AG20443 (cell line): ENCODE results near the gene DENND1B.
"Not testable (repeated sequence)": the region's sequence is repeated elsewhere in the genome, so short reads cannot be mapped to it uniquely, and the experiment has no call there.

ENCODE experiments used
- DNase-seq: peaks from one replicate; pipeline ENCODE4 v3.0.0; 2012; ENCODE audit warnings: low spot score, mixed read lengths

The DENND1B gene

GRCh38 chr1:197744979-197745378 is 30.3 kb downstream of the DENND1B start:
- no peak for DNase-seq

- no peak for DNase-seq
Measured at GRCh38 chr1:197743578-197743977, 31.7 kb downstream of the DENND1B start.

- no peak for DNase-seq
Measured at GRCh38 chr1:197740992-197741391, 34.3 kb downstream of the DENND1B start.

- no peak for DNase-seq
Measured at GRCh38 chr1:197738927-197739326, 36.4 kb downstream of the DENND1B start.

DNA sequence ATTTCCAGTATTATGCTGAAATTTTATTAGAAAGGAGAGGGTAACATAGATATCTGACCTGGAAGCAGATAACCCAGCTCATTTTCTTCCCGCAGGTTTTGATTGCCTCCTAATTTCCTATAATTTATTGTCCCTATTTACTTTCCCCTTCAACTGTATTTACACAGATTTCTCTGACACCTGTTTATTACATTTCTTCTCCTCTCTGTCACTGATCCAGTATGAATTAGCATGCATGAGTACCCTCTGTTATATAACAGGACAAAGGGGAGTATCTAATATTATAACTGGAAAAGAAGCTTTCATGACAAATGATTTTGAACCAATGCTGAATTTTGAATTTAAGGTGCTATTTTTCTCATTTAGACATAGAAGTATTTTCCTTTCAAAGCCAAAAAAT is 37.4 kb downstream of the DENND1B start:
- DNase-seq: no peak

DNA sequence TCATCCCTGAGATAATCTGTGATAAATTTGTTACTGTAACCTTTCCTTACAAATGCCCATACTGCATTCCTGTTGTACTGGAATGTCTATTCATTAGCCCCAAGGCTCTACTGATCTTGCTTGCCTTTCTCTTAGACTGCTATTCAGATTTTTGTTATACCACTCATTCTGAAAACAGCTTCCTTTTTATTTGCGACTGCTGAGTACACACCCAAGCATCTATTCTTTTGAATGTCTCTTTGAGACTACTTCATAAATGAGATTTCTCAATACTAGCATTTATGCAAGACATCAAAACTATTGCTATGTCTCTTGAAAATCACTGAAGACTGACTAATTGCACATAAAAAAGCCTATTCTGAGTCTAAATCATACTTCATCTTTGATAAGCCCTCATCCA is 38.6 kb downstream of the DENND1B start:
- peak; percentile 85 for DNase-seq

GRCh38 chr1:197735461-197735860 is 39.8 kb downstream of the DENND1B start:
- DNase-seq: no peak

DNA sequence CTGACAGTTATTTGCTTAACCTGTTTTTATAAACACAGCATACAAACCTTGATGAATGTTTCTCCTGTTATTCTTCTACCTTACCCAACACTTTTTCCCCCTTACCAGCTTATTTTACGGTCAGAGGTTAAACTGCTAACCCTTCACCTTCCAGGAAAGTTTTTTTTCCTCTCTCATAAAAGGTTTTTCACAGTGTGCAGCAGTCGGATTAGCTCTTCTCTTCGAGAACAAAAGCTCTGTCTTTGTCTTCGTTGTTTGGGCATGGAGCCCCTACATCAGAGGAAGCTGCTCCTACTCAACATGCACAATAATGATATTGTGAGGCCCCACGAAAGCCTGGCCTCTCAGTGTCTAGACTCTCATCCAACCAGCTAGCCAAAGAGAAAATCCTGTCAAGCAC is 42.0 kb downstream of the DENND1B start:
- no peak for DNase-seq

GRCh38 chr1:197732187-197732586 is 43.1 kb downstream of the DENND1B start:
- DNase-seq: no peak

DNA sequence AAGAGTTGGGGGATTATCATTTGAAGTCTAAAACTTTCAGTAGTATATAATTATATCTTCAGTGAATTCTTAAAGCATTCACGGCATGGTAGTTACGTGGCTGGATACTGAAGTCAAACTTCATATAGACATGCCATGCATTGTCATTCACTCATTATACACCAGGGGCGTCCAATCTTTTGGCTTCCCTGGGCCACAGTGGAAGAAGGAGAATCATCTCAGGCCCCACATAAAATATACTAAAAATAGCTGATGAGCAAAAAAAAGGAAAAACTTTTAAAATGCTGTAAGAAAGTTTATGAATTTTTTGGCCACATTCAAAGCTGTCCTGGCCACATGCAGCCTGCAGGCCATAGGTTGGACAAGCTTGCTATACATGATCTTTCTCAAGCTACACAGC is 43.8 kb downstream of the DENND1B start:
- no peak for DNase-seq

GRCh38 chr1:197725976-197726375 is 49.3 kb downstream of the DENND1B start:
- no peak for DNase-seq

GRCh38 chr1:197725044-197725443 is 50.2 kb downstream of the DENND1B start:
- DNase-seq: no peak

DNA sequence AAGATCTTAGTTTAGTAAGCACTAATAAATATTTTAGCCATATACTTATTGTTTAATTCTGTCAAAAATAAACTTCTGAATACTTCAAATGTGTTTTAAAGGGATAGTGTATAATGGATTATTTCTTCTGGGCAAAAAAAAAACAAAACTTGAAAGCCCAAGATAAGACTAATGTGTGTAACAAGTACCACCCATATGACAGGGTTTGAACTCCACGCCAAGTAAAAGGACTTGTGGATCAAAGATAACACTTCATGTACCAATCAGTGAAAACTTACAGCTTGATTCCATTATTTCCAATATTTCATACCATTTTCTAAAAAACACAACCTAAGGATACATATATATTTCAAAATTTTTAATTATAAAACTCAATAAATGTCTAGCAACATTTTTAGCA is 59.5 kb downstream of the DENND1B start:
- DNase-seq: no peak

DNA sequence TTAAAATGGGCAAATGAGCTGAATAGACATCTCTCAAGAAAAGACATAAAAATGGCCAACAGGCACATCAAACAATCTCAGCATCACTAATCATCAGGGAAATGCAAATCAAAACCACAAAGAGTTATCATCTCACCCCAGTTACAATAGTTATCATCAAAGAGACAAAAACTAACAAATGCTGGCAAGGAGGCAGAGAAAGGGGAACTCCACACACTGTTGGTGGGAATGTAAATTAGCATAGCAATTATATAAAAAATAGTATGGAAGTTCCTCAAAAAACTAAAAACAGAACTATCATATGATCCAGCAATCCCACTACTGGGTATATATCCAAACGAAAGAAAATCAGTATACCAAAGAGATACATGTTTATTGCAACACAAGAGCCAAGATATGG is 68.7 kb downstream of the DENND1B start:
- DNase-seq: no peak

DNA sequence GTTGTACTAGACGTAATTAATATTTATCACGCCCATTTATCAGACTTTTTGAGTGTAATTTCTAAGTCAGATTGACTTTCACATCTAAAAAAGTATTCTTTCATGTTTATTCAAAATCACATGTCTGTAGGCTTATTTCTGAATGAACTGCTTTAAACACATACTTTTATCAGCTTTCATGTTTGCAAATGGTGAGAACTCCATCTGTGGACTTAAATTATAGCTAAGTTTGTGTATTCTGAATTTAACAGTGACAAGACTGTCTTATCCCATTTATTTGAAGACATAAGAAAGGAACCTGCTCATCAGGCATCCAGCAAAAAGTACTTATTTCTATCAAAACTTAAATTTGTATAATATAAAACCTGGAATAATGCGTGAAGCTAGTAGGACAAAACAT is 69.3 kb downstream of the DENND1B start:
- no peak for DNase-seq

DNA sequence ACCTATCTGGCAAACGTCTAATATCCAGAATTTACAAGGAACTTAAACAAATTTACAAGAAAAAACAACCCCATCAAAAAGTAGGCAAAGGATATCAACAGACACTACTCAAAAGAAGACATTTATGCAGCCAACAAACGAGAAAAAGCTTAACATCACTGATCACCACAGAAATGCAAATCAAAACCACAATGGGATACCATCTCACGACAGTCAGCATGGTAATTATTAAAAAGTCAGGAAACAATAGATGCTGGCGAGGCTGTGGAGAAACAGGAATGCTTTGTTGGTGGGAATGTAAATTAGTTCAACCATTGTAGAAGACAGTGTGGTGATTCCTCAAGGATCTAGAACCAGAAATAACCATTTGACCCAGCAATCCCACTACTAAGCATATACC is 74.6 kb downstream of the DENND1B start:
- not testable (repeated sequence) for DNase-seq

DNA sequence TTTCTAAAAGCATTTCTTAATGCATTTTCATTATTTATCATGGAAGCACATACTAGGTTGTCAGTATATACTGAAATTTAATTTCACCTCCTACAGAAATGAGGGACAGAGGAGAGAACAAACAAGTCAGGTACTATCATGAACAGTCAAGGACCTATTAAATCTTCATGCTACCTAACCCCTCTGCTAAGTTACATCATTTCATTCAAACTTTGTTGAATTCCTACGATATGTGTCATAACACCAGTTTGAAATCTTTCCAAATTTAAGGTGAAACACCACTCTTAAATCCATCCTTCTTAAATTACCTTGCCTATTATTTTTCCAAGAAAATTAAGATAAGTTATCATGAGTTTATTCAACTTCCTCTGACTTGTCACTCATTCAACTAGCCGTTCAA is 78.9 kb downstream of the DENND1B start:
- no peak for DNase-seq

- no peak for DNase-seq
Measured at GRCh38 chr1:197695961-197696360, 79.3 kb downstream of the DENND1B start.

- DNase-seq: peak; percentile 14
Measured at GRCh38 chr1:197692965-197693364, 82.3 kb downstream of the DENND1B start.

DNA sequence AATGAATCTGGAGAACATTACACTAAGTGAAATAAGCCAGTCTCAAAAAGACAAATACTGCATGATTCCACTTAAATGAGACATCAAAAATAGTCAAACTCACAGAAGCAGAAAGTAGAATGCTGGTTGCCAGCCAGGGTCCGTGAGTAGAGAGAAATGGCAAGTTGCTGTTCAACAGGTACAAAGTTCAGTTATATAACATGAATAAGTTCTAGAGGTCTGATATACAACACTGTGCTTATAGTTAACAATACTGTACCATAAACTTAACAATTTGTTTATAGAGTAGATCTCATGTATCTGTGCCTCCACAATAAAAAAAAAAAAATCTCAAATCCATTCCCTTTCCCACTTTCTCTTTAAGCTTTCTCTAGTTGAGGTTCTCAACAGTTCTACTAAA is 83.5 kb downstream of the DENND1B start:
- DNase-seq: no peak

GRCh38 chr1:197690074-197690473 is 85.2 kb downstream of the DENND1B start:
- DNase-seq: no peak

DNA sequence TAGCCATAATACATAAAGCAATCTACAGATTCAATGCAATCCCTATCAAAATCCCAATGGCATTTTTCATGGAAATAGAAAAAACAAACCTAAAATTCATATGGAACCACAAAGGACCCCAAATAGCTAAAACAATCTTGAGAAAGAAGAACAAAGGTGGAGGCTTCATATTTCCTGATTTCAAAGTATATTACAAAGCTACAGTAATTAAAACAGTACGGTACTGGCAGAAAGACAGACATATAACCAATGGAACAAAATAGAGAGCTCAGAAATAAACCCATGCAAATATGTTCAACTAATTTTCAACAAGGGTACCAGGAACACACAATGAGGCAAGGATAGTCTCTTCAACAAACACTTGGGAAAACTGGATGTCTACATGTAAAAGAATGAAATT is 87.0 kb downstream of the DENND1B start:
- no peak for DNase-seq

- no peak for DNase-seq
Measured at GRCh38 chr1:197686702-197687355, 88.5 kb downstream of the DENND1B start.

- no peak for DNase-seq
Measured at GRCh38 chr1:197686231-197686630, 89.0 kb downstream of the DENND1B start.

DNA sequence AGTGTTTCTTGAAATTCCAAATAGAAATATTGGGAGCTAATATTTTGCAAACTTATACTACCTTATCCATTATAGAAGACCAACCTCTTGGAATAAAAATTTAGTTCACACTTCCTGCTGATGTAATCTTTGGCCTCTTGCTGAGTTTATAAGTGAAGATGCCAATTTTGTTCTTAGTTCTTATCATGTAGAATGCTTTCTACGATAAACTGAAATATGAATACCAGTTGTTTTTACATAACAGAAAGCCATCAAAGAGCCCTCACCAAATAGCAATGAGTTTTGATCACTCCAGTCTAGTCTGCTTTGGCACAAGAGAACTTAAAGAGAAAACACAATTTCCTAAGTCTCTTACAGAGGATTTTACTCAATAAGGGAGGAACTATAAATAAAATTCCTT is 89.5 kb downstream of the DENND1B start:
- DNase-seq: no peak
